Neural cell (in vitro differentiated cells): ENCODE measurements around the gene LRMDA. TPM values are rescaled to one million over a fixed set of nuclear protein-coding genes. Genes with fewer than 3 reads are reported as not detected.

Experiments used
- H2AFZ ChIP-seq: fragments of 200-600, 300-800 bp; sonication (generic), shearing (Covaris generic); 2 replicates; pipeline ENCODE4 v1.6.0; 2014; ENCODE audit warnings: low read depth, mild to moderate bottlenecking, antibody characterized with exemption, low read length, moderate library complexity
- H3F3A ChIP-seq: fragments of 200-600 bp; shearing (Covaris generic); 2 replicates; pipeline ENCODE4 v1.6.1; 2016; ENCODE audit warnings: mild to moderate bottlenecking, moderate library complexity, mixed read lengths, antibody characterized with exemption, low read length; ENCODE audit not compliant: insufficient read depth, poor library complexity, severe bottlenecking
- H3K27ac ChIP-seq: fragments of 200-600, 300-800 bp; sonication (generic), shearing (Covaris generic); 2 replicates; pipeline ENCODE4 v1.5.1; 2014; ENCODE audit warnings: mild to moderate bottlenecking, low read length, moderate library complexity
- H3K27me3 ChIP-seq: fragments of 300-800, 200-600 bp; sonication (generic), shearing (Covaris generic); 2 replicates; pipeline ENCODE4 v1.6.0; 2014; ENCODE audit warnings: mild to moderate bottlenecking, low read depth, low read length, moderate library complexity; ENCODE audit not compliant: insufficient read depth
- H3K36me3 ChIP-seq: fragments of 300-800, 200-600 bp; sonication (generic), shearing (Covaris generic); 2 replicates; pipeline ENCODE4 v1.5.1; 2014; ENCODE audit warnings: mild to moderate bottlenecking, antibody characterized with exemption, low read length, moderate library complexity; ENCODE audit not compliant: insufficient read depth
- H3K4me2 ChIP-seq: fragments of 300-800, 200-600 bp; sonication (generic), shearing (Covaris generic); 2 replicates; pipeline ENCODE4 v1.6.0; 2014; ENCODE audit warnings: mild to moderate bottlenecking, low read length
- H3K4me3 ChIP-seq: fragments of 300-800, 200-600 bp; sonication (generic), shearing (Covaris generic); 2 replicates; pipeline ENCODE4 v1.5.1; 2014; ENCODE audit warnings: mild to moderate bottlenecking, low read length, moderate library complexity
- H3K79me2 ChIP-seq: fragments of 200-600 bp; shearing (Covaris generic); replicated peaks from 2 replicates; pipeline ENCODE4 v1.6.0; 2014; ENCODE audit warnings: mild to moderate bottlenecking, low read length, moderate library complexity; ENCODE audit not compliant: insufficient read depth
- H3K9ac ChIP-seq: fragments of 300-800, 200-600 bp; sonication (generic), shearing (Covaris generic); 2 replicates; pipeline ENCODE4 v1.6.1; 2016; ENCODE audit warnings: mild to moderate bottlenecking, low read length, mixed read lengths
- H3K9me2 ChIP-seq: fragments of 200-600 bp; shearing (Covaris generic); 2 replicates; pipeline ENCODE4 v1.6.1; 2016; ENCODE audit warnings: mild to moderate bottlenecking, low read length, mixed read lengths; ENCODE audit not compliant: insufficient read depth
- H3K9me3 ChIP-seq: fragments of 200-600, 300-800 bp; sonication (generic), shearing (Covaris generic); 2 replicates; pipeline ENCODE4 v1.6.1; 2016; ENCODE audit warnings: mild to moderate bottlenecking, mixed run types, low read length, moderate library complexity, mixed read lengths
- H4K20me1 ChIP-seq: fragments of 200-600 bp; shearing (Covaris generic); 2 replicates; pipeline ENCODE4 v1.6.1; 2016; ENCODE audit warnings: mild to moderate bottlenecking, mixed run types; ENCODE audit not compliant: insufficient read depth
- CTCF ChIP-seq: fragments of 450-650 bp; IDR thresholded peaks from 2 replicates; pipeline ENCODE4 v1.5.1; 2014; ENCODE audit warnings: antibody characterized with exemption, mild to moderate bottlenecking, moderate library complexity; ENCODE audit not compliant: poor library complexity, severe bottlenecking
- EP300 ChIP-seq: fragments of 450-650 bp; conservative IDR thresholded peaks from 2 replicates; pipeline ENCODE4 v1.6.1; 2014; ENCODE audit warnings: antibody characterized with exemption, mild to moderate bottlenecking, moderate library complexity; ENCODE audit not compliant: poor library complexity, severe bottlenecking
- EZH2 ChIP-seq: fragments of 200-600, 300-800 bp; shearing (Covaris generic), sonication (generic); IDR thresholded peaks from 2 replicates; pipeline ENCODE4 v1.6.1; 2014; ENCODE audit warnings: antibody characterized with exemption, low read length, borderline replicate concordance, mild to moderate bottlenecking; ENCODE audit not compliant: insufficient read depth, poor library complexity, severe bottlenecking
- MXI1 ChIP-seq: fragments of 450-650 bp; conservative IDR thresholded peaks from 2 replicates; pipeline ENCODE4 v1.6.1; 2014; ENCODE audit warnings: antibody characterized with exemption, mild to moderate bottlenecking; ENCODE audit not compliant: poor library complexity, severe bottlenecking
- POLR2AphosphoS5 ChIP-seq: IDR thresholded peaks from 2 replicates; pipeline ENCODE4 v1.6.1; 2012
- RAD21 ChIP-seq: fragments of 450-650 bp; conservative IDR thresholded peaks from 2 replicates; pipeline ENCODE4 v1.6.1; 2014; ENCODE audit warnings: antibody characterized with exemption, mild to moderate bottlenecking, moderate library complexity
- REST ChIP-seq: IDR thresholded peaks from 2 replicates; pipeline ENCODE4 v1.6.1; 2012; ENCODE audit warnings: borderline replicate concordance
- SMC3 ChIP-seq: fragments of 450-650 bp; conservative IDR thresholded peaks from 2 replicates; pipeline ENCODE4 v1.6.1; 2014; ENCODE audit warnings: antibody characterized with exemption, mild to moderate bottlenecking, moderate library complexity; ENCODE audit not compliant: poor library complexity
- TAF1 ChIP-seq: IDR thresholded peaks from 2 replicates; pipeline ENCODE4 v1.6.1; 2012; ENCODE audit warnings: low read depth
- polyA plus RNA-seq: library from polyadenylated mRNA; depleted of rRNA; stranded (reverse); fragments of >200 nt; gene quantifications from 2 replicates; pipeline ENCODE4 v1.2.3, GENCODE V29; 2014

LRMDA gene
- polyA plus RNA-seq, 1 donor from 2014 or later, result 5.6 TPM

GRCh38 chr10:76192151-76192550 is 760.7 kb downstream of the LRMDA start:
- Histone ChIP-seq H3K9me3 (no peaks in the 10 kb centered on the region), H3K27ac (no peak overlapping the region), H4K20me1 (no peaks in the 10 kb centered on the region), H3K9ac (no peak overlapping the region), H3K4me3 (no peak overlapping the region), H3K9me2 (no peaks in the 10 kb centered on the region), H3K4me2 (no peak overlapping the region), H3F3A (no peaks in the 10 kb centered on the region), H3K79me2 (no peaks in the 10 kb centered on the region), H3K36me3 (no peaks in the 10 kb centered on the region), H3K27me3 (peaks cover 30% of the 10 kb centered on the region), H2AFZ (no peak overlapping the region)
- TF ChIP-seq REST (no peak), MXI1 (no peak), SMC3 (no peak), RAD21 (no peak), POLR2AphosphoS5 (no peak), TAF1 (no peak), EP300 (no peak), EZH2 (no peak), CTCF (no peak)

GRCh38 chr10:76192694-76193320 is 761.4 kb downstream of the LRMDA start:
- Histone ChIP-seq H3K9ac (no peak overlapping the region), H3K27me3 (peaks cover 28% of the 10 kb centered on the region), H3K79me2 (no peaks in the 10 kb centered on the region), H3K36me3 (no peaks in the 10 kb centered on the region), H2AFZ (no peak overlapping the region), H3K4me3 (no peak overlapping the region), H3K27ac (no peak overlapping the region), H3K9me2 (no peaks in the 10 kb centered on the region), H4K20me1 (no peaks in the 10 kb centered on the region), H3K9me3 (no peaks in the 10 kb centered on the region), H3K4me2 (no peak overlapping the region), H3F3A (no peaks in the 10 kb centered on the region)
- TF ChIP-seq EP300 (no peak), RAD21 (no peak), POLR2AphosphoS5 (no peak), REST (no peak), MXI1 (no peak), TAF1 (no peak), CTCF (no peak), EZH2 (no peak), SMC3 (no peak)
